C4-2B (cell line): Measurements from ENCODE around the gene BRSK2.

Experiments used
- H3K27ac ChIP-seq: fragments of 450-650 bp; 2 replicates; pipeline ENCODE4 v1.5.1; 2017
- ZFX ChIP-seq: fragments of 450-650 bp; IDR thresholded peaks from 2 replicates; pipeline ENCODE4 v1.6.1; 2017
- TF ChIP-seq, protein P1 (sequence below): fragments of 450-650 bp; conservative IDR thresholded peaks from 2 replicates; pipeline ENCODE4 v1.5.1; 2017; ENCODE audit warnings: mild to moderate bottlenecking

Gene BRSK2

DNA sequence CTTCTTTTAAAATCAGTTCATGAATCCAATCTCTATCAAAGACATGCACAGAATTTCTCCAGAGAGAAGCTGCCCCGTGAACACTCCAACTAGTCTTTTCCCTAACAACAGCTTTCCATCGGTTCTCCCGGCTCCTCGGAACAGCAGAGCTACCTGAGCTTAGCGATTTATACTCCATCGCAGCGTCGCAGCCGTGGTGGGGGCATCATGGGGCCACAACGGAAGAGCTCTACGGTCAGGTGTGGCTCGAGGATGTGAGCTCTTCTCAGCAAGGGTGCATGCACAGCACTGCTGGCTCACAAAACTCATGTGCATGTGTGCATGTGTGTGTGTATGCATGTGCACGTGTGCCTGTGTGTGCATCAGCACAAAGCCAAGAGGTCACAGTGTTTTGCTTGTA, 108.5 kb downstream of the BRSK2 start:
- no peak for TF ChIP-seq ZFX
- TF ChIP-seq, protein P1, sequence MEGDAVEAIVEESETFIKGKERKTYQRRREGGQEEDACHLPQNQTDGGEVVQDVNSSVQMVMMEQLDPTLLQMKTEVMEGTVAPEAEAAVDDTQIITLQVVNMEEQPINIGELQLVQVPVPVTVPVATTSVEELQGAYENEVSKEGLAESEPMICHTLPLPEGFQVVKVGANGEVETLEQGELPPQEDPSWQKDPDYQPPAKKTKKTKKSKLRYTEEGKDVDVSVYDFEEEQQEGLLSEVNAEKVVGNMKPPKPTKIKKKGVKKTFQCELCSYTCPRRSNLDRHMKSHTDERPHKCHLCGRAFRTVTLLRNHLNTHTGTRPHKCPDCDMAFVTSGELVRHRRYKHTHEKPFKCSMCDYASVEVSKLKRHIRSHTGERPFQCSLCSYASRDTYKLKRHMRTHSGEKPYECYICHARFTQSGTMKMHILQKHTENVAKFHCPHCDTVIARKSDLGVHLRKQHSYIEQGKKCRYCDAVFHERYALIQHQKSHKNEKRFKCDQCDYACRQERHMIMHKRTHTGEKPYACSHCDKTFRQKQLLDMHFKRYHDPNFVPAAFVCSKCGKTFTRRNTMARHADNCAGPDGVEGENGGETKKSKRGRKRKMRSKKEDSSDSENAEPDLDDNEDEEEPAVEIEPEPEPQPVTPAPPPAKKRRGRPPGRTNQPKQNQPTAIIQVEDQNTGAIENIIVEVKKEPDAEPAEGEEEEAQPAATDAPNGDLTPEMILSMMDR: no peak

DNA sequence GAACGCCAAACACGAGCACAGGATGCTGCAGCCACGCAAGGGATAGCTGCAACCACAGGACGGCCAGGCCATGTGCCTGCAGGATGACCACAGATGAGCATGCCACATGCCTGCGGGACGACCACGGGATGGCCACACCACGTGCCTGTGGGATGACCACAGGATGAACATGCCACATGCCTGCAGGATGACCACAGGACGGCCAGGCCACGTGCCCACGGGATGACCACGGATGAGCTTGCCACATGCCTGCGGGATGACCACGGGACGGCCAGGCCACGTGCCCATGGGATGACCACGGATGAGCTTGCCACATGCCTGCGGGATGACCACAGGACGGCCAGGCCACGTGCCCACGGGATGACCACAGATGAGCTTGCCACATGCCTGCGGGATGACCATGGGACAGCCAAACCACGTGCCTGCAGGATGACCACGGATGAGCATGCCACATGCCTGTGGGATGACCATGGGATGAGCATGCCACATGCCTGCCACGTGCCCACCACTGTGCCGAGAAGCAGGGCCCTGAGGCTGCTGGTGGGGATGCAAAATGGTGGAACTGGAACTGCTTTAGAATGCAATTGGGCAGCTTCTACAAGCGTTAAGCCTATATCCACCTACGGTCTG, 109.6 kb downstream of the BRSK2 start:
- no peak overlapping the region for H3K27ac ChIP-seq
- no peak for TF ChIP-seq ZFX
- TF ChIP-seq, protein P1: no peak

More for the DNA sequence above, 108.5 kb downstream of the BRSK2 start:
- no peak overlapping the region for H3K27ac ChIP-seq

DNA sequence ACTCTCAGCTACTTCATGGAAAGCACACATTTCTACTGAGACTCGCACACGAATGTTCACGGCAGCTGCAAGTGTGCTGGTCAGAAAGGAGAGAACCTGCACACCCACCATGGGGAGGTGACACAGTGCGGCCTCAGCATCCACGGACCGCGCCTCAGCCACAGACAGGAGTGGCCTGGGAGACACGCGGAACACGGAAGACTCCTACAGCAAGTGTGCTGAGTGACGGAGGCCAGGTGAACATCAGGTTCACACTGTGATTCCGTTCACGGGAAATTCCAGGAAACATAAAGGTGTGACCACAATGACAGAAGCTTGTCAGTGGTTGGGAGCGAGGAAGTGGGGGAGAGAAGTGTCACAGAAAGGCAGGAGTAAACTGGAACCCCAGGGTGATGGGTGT, 110.2 kb downstream of the BRSK2 start:
- no peak for TF ChIP-seq ZFX
- TF ChIP-seq, protein P1: no peak
- H3K27ac ChIP-seq: no peak overlapping the region

DNA sequence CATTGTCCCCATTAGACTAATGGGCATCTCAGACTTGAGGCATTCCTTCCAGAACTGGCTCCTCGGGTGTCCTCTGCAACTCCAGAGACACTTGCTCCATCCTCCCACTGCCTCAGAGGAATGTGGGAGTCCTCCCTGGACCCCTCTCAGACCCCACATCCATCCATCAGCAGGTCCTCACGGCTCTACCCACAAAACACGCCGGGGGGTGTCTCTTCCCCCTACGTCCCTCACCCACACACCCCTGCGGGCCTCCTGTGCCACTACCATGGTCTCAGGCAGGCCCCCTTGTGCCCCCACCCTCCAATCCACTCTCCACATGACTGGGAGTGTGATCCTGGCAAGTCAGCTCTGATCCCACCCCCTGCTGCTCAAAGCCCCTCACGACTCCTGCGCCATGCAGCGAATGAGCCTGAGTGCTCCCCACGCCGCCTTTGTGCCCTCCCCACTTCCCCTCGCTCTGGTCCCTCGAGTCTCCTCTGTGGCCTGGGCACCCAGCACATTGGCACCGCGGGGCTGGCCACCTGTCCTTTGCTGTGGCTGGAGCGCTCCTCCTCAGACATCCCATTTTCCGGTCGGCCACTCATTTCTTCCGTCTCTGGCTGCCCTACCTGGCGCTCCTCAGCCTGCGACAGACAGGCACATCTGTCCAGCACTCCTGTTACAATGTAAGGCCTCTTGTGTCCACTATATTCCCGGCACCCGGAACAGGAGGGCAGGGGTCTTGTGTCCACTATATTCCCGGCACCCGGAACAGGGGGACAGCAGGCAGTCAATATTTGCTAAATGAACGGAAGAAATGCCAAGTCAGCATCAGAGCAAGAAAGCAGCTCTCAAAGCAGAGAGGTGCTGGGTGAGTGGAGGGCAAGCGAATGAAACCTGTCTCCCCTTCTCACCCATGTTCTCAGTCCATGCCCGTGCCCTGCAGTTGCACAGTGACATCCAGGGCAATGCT, 111.0 kb downstream of the BRSK2 start:
- TF ChIP-seq, protein P1: no peak
- no peak for TF ChIP-seq ZFX
- no peak overlapping the region for H3K27ac ChIP-seq

DNA sequence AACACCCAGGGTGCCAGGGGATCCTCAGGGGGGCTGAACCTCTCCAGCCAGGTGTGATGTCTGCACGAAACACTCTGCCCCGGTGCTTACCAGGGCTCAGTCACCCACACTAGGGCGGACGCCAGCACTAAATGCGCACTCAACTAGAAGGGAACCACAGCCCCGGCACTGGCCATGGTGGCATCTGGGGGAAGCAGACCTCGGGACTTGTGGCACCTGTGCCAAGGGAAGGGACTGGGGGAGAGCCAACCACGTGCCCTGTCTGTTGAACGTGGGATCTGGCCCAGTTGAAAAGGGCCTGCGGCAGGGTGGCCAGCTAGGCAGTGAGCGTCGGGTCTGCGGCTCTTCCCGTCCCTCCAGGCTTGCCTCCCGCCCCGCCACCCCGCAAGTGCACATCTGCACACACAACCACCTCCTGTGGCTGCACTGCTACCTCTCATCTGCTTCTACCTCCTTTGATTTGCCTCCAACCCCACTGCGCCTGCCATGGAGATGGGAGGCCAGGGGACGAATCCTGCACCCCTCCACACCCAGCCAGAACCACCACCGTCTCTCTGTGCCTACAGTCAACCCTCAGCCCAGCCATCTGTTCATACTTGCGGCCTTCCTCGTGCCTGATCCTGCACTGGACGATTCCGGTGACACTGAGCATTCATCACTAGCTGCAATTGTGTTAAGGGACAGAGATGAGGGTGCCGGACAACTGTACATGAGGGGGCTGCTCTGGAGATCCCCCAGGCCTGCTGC, 111.9 kb downstream of the BRSK2 start:
- H3K27ac ChIP-seq: no peak overlapping the region; the same call in 1 of the 2 replicates
- TF ChIP-seq, protein P1: no peak
- no peak for TF ChIP-seq ZFX

DNA sequence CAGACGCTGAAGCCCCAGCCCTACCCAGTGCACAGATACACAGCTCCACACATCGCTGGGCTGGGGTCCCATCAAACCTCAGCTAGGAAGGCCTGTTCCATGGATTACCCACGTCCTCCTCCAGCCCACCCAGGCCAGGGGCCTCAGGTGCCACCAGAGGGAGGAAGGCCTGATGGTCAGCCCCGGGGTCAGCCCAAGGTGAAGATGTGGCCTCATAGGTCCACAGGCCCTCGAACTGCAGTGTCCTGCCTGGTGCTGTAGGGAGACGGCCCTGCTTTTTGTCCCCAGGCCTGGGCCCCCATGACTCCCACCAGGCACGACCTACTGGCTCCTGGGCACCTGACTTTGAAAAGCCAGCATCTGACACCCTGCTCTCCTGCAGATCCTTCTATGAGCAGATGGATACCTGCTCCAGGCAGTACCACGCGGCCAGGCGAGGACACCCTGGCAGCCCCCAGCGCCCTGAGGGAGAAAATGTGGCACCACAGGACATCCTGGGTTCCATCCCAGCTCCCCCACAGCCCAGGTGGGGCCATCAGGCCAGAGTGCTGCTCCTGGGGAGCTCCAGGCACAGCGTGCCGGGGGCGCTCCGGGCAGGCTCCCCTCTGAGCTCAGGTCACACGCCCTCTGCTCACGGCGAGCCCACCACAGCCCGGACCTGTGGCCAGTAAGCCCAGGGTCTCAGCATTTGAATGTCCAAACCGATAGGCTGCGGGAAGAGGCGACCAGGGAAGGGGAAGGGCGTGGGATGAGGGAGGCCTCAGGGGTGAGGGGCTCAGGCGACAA, 112.6 kb downstream of the BRSK2 start:
- peak overlapping the region; percentile 72 for H3K27ac ChIP-seq

More for the DNA sequence above, 112.6 kb downstream of the BRSK2 start:
- TF ChIP-seq ZFX: no peak
- TF ChIP-seq, protein P1: no peak
